Measurements from ENCODE around the gene CDC42BPG. TPM values are rescaled to one million over a fixed set of nuclear protein-coding genes. Genes with fewer than 3 reads are reported as not detected.

The CDC42BPG gene
- polyA plus RNA-seq, 1 donor from 2014 or later: not detected

GRCh38 chr11:64848826-64849597 is 4.6 kb upstream of the CDC42BPG start:
- TF ChIP-seq RAD21 (conservative IDR thresholded peaks at IDR 0.05): no peak
- no peak for TF ChIP-seq MXI1 (conservative IDR thresholded peaks at IDR 0.05; ENCODE audit: poor library complexity, severe bottlenecking)
- no peak for TF ChIP-seq EP300 (conservative IDR thresholded peaks at IDR 0.05; ENCODE audit: poor library complexity, severe bottlenecking)
- no peak for TF ChIP-seq TAF1 (IDR thresholded peaks at IDR 0.05; ENCODE audit: low read depth)
- TF ChIP-seq REST (IDR thresholded peaks at IDR 0.05; ENCODE audit: borderline replicate concordance): no peak
- TF ChIP-seq SMC3 (conservative IDR thresholded peaks at IDR 0.05; ENCODE audit: poor library complexity): no peak
- no peak for TF ChIP-seq CTCF (IDR thresholded peaks at IDR 0.05; ENCODE audit: poor library complexity, severe bottlenecking)
- no peak overlapping the region for H3K27ac ChIP-seq (ENCODE audit: low read length)

GRCh38 chr11:64848214-64848825 is 3.9 kb upstream of the CDC42BPG start:
- no peak overlapping the region for H3K4me2 ChIP-seq (ENCODE audit: low read length)
- no peak overlapping the region for H2AFZ ChIP-seq (ENCODE audit: low read depth, low read length)
- H4K20me1 ChIP-seq (ENCODE audit: insufficient read depth): no peaks in the 10 kb centered on the region
- H3K9me2 ChIP-seq (ENCODE audit: insufficient read depth, low read length): no peaks in the 10 kb centered on the region
- no peaks in the 10 kb centered on the region for H3K79me2 ChIP-seq (replicated peaks; ENCODE audit: insufficient read depth, low read length)
- H3K9me3 ChIP-seq (ENCODE audit: low read length): no peaks in the 10 kb centered on the region
- no peaks in the 10 kb centered on the region for H3K36me3 ChIP-seq (ENCODE audit: insufficient read depth, low read length)
- TF ChIP-seq RAD21 (conservative IDR thresholded peaks at IDR 0.05): no peak
- no peak for TF ChIP-seq TAF1 (IDR thresholded peaks at IDR 0.05; ENCODE audit: low read depth)
- H3K27me3 ChIP-seq (ENCODE audit: insufficient read depth, low read depth, low read length): peaks cover 24% of the 10 kb centered on the region
- no peak overlapping the region for H3K4me3 ChIP-seq (ENCODE audit: low read length)
- H3F3A ChIP-seq (ENCODE audit: insufficient read depth, low read length, poor library complexity, severe bottlenecking): no peaks in the 10 kb centered on the region
- H3K27ac ChIP-seq (ENCODE audit: low read length): no peak overlapping the region
- H3K9ac ChIP-seq (ENCODE audit: low read length): no peak overlapping the region

More at GRCh38 chr11:64848826-64849597, 4.6 kb upstream of the CDC42BPG start:
- Histone ChIP-seq H3K9me2 (ENCODE audit: insufficient read depth, low read length) (no peaks in the 10 kb centered on the region), H3K9ac (ENCODE audit: low read length) (no peak overlapping the region), H3K27me3 (ENCODE audit: insufficient read depth, low read depth, low read length) (peaks cover 17% of the 10 kb centered on the region), H2AFZ (ENCODE audit: low read depth, low read length) (no peak overlapping the region), H3K9me3 (ENCODE audit: low read length) (no peaks in the 10 kb centered on the region), H3K4me3 (ENCODE audit: low read length) (no peak overlapping the region), H4K20me1 (ENCODE audit: insufficient read depth) (no peaks in the 10 kb centered on the region), H3K79me2 (replicated peaks; ENCODE audit: insufficient read depth, low read length) (no peaks in the 10 kb centered on the region), H3K4me2 (ENCODE audit: low read length) (no peak overlapping the region), H3F3A (ENCODE audit: insufficient read depth, low read length, poor library complexity, severe bottlenecking) (no peaks in the 10 kb centered on the region), H3K36me3 (ENCODE audit: insufficient read depth, low read length) (no peaks in the 10 kb centered on the region)
